ENCODE results near the gene SLC33A1. TPM values are rescaled to one million over a fixed set of nuclear protein-coding genes. Genes with fewer than 3 reads are reported as not detected.

SLC33A1 gene
- total and polyA plus RNA-seq, 2 experiments from 2014 or later, result 12.5 to 33.5 TPM

DNA sequence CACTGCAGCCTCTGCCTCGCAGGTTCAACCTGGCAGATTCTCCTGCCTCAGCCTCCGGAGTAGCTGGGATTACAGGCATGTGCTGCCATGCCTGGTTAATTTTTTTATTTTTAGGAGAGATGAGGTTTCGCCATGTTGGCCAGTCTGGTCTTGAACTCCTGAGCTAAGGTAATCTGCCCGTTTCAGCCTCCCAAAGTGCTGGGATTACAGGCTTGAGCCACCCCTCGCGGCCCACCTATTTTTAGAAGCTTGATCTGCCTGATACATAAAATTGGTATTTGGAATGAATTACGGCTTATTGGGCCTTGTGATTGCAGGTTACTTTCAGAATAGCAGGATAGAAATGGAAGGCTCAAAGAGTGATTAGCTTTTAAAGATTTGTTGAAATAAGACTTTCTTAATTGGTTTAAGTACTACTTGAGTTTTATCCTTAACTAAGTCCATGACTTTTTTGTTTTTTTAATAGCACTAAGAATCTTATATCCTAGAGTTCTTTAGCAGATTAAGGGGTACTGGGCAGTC, 41.2 kb upstream of the SLC33A1 start:
- no peaks in the 10 kb centered on the region for H3K4me1 ChIP-seq (ENCODE audit: insufficient read depth)
- Mint-ChIP-seq H3K4me1 (peaks cover 4% of the 10 kb centered on the region; the same call in 2 of the 3 replicates), H3K27me3 (ENCODE audit: insufficient read depth, low read depth, poor library complexity) (no peaks in the 10 kb centered on the region), H3K9me3 (no peaks in the 10 kb centered on the region), H3K4me3 (no peak overlapping the region), H3K27ac (no peak overlapping the region; the same call in 1 of the 2 replicates), H3K36me3 (ENCODE audit: low read depth) (peaks cover 57% of the 10 kb centered on the region)
- DNase-seq (ENCODE audit: low spot score) (no peak), ATAC-seq (no peak)
- peaks cover 52% of the 10 kb centered on the region for H3K79me2 ChIP-seq (replicated peaks; ENCODE audit: insufficient read depth)
- no peak overlapping the region for H3K4me2 ChIP-seq
- H3K9me2 ChIP-seq (ENCODE audit: insufficient read depth), result no peaks in the 10 kb centered on the region
- peaks cover 28% of the 10 kb centered on the region for H4K20me1 ChIP-seq (replicated peaks; ENCODE audit: insufficient read depth)
- H2AFZ ChIP-seq, result no peak overlapping the region
- peaks cover 29% of the 10 kb centered on the region for H3K36me3 ChIP-seq (ENCODE audit: insufficient read depth)
- no peak overlapping the region; the same call in 1 of the 2 replicates for H3K27ac ChIP-seq (ENCODE audit: low read depth)
- TF ChIP-seq ZNF114 (CRISPR knock-in tag; IDR thresholded peaks at IDR 0.05), result no peak
- TF ChIP-seq, protein P1, sequence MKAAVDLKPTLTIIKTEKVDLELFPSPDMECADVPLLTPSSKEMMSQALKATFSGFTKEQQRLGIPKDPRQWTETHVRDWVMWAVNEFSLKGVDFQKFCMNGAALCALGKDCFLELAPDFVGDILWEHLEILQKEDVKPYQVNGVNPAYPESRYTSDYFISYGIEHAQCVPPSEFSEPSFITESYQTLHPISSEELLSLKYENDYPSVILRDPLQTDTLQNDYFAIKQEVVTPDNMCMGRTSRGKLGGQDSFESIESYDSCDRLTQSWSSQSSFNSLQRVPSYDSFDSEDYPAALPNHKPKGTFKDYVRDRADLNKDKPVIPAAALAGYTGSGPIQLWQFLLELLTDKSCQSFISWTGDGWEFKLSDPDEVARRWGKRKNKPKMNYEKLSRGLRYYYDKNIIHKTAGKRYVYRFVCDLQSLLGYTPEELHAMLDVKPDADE (IDR thresholded peaks at IDR 0.05), result no peak
- no peak for TF ChIP-seq JUNB (IDR thresholded peaks at IDR 0.05; ENCODE audit: unreplicated experiment)
- TF ChIP-seq CREB1 (CRISPR knock-in tag; IDR thresholded peaks at IDR 0.05; ENCODE audit: low read depth), result no peak
- TF ChIP-seq EZH2phosphoT487 (IDR thresholded peaks at IDR 0.05; ENCODE audit: unreplicated experiment), result no peak
- TF ChIP-seq POLR2AphosphoS5 (IDR thresholded peaks at IDR 0.05; ENCODE audit: low read depth), result no peak
- no peak for TF ChIP-seq ZNF331 (CRISPR knock-in tag; IDR thresholded peaks at IDR 0.05; ENCODE audit: low read depth)
- TF ChIP-seq EZH2 (IDR thresholded peaks at IDR 0.05; ENCODE audit: low read depth, unreplicated experiment), result no peak
- TF ChIP-seq, protein P2, sequence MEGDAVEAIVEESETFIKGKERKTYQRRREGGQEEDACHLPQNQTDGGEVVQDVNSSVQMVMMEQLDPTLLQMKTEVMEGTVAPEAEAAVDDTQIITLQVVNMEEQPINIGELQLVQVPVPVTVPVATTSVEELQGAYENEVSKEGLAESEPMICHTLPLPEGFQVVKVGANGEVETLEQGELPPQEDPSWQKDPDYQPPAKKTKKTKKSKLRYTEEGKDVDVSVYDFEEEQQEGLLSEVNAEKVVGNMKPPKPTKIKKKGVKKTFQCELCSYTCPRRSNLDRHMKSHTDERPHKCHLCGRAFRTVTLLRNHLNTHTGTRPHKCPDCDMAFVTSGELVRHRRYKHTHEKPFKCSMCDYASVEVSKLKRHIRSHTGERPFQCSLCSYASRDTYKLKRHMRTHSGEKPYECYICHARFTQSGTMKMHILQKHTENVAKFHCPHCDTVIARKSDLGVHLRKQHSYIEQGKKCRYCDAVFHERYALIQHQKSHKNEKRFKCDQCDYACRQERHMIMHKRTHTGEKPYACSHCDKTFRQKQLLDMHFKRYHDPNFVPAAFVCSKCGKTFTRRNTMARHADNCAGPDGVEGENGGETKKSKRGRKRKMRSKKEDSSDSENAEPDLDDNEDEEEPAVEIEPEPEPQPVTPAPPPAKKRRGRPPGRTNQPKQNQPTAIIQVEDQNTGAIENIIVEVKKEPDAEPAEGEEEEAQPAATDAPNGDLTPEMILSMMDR (conservative IDR thresholded peaks at IDR 0.05; ENCODE audit: low read depth in 2 of 2), result no peak
- no peak for TF ChIP-seq STAT1 (IDR thresholded peaks at IDR 0.05; ENCODE audit: unreplicated experiment)
- TF ChIP-seq, protein P3, sequence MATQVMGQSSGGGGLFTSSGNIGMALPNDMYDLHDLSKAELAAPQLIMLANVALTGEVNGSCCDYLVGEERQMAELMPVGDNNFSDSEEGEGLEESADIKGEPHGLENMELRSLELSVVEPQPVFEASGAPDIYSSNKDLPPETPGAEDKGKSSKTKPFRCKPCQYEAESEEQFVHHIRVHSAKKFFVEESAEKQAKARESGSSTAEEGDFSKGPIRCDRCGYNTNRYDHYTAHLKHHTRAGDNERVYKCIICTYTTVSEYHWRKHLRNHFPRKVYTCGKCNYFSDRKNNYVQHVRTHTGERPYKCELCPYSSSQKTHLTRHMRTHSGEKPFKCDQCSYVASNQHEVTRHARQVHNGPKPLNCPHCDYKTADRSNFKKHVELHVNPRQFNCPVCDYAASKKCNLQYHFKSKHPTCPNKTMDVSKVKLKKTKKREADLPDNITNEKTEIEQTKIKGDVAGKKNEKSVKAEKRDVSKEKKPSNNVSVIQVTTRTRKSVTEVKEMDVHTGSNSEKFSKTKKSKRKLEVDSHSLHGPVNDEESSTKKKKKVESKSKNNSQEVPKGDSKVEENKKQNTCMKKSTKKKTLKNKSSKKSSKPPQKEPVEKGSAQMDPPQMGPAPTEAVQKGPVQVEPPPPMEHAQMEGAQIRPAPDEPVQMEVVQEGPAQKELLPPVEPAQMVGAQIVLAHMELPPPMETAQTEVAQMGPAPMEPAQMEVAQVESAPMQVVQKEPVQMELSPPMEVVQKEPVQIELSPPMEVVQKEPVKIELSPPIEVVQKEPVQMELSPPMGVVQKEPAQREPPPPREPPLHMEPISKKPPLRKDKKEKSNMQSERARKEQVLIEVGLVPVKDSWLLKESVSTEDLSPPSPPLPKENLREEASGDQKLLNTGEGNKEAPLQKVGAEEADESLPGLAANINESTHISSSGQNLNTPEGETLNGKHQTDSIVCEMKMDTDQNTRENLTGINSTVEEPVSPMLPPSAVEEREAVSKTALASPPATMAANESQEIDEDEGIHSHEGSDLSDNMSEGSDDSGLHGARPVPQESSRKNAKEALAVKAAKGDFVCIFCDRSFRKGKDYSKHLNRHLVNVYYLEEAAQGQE (IDR thresholded peaks at IDR 0.05; ENCODE audit: unreplicated experiment), result no peak
- TF ChIP-seq, protein P4, sequence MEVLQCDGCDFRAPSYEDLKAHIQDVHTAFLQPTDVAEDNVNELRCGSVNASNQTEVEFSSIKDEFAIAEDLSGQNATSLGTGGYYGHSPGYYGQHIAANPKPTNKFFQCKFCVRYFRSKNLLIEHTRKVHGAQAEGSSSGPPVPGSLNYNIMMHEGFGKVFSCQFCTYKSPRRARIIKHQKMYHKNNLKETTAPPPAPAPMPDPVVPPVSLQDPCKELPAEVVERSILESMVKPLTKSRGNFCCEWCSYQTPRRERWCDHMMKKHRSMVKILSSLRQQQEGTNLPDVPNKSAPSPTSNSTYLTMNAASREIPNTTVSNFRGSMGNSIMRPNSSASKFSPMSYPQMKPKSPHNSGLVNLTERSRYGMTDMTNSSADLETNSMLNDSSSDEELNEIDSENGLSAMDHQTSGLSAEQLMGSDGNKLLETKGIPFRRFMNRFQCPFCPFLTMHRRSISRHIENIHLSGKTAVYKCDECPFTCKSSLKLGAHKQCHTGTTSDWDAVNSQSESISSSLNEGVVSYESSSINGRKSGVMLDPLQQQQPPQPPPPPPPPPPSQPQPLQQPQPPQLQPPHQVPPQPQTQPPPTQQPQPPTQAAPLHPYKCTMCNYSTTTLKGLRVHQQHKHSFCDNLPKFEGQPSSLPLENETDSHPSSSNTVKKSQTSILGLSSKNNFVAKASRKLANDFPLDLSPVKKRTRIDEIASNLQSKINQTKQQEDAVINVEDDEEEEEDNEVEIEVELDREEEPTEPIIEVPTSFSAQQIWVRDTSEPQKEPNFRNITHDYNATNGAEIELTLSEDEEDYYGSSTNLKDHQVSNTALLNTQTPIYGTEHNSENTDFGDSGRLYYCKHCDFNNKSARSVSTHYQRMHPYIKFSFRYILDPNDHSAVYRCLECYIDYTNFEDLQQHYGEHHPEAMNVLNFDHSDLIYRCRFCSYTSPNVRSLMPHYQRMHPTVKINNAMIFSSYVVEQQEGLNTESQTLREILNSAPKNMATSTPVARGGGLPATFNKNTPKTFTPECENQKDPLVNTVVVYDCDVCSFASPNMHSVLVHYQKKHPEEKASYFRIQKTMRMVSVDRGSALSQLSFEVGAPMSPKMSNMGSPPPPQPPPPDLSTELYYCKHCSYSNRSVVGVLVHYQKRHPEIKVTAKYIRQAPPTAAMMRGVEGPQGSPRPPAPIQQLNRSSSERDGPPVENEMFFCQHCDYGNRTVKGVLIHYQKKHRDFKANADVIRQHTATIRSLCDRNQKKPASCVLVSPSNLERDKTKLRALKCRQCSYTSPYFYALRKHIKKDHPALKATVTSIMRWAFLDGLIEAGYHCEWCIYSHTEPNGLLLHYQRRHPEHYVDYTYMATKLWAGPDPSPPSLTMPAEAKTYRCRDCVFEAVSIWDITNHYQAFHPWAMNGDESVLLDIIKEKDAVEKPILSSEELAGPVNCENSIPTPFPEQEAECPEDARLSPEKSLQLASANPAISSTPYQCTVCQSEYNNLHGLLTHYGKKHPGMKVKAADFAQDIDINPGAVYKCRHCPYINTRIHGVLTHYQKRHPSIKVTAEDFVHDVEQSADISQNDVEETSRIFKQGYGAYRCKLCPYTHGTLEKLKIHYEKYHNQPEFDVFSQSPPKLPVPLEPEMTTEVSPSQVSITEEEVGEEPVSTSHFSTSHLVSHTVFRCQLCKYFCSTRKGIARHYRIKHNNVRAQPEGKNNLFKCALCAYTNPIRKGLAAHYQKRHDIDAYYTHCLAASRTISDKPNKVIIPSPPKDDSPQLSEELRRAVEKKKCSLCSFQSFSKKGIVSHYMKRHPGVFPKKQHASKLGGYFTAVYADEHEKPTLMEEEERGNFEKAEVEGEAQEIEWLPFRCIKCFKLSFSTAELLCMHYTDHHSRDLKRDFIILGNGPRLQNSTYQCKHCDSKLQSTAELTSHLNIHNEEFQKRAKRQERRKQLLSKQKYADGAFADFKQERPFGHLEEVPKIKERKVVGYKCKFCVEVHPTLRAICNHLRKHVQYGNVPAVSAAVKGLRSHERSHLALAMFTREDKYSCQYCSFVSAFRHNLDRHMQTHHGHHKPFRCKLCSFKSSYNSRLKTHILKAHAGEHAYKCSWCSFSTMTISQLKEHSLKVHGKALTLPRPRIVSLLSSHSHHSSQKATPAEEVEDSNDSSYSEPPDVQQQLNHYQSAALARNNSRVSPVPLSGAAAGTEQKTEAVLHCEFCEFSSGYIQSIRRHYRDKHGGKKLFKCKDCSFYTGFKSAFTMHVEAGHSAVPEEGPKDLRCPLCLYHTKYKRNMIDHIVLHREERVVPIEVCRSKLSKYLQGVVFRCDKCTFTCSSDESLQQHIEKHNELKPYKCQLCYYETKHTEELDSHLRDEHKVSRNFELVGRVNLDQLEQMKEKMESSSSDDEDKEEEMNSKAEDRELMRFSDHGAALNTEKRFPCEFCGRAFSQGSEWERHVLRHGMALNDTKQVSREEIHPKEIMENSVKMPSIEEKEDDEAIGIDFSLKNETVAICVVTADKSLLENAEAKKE (CRISPR knock-in tag; IDR thresholded peaks at IDR 0.05), result no peak
- TF ChIP-seq NANOG (IDR thresholded peaks at IDR 0.05; ENCODE audit: borderline replicate concordance), result no peak
- H3K27me3 ChIP-seq (ENCODE audit: insufficient read depth), result no peaks in the 10 kb centered on the region
- H3K4me3 ChIP-seq, result no peak overlapping the region
- H3F3A ChIP-seq (replicated peaks; ENCODE audit: low read depth), result no peaks in the 10 kb centered on the region

All from GM23338 (cell line).